ENCODE results near the gene HMGB4.

The HMGB4 gene

GRCh38 chr1:33878392-33878791 is 14.5 kb downstream of the HMGB4 start:
- no peaks in the 10 kb centered on the region for H3K4me1 ChIP-seq
- no peak overlapping the region for H3K27ac ChIP-seq
- no peak overlapping the region for H3K4me3 ChIP-seq
- no peak overlapping the region for H3K4me2 ChIP-seq
- no peaks in the 10 kb centered on the region for H3K27me3 ChIP-seq
- H3K36me3 ChIP-seq = no peaks in the 10 kb centered on the region
- no peaks in the 10 kb centered on the region; a peak in 1 of 22 replicates for H4K20me1 ChIP-seq
- peaks cover 0 to 3% (median 0%) of the 10 kb centered on the region in 11 experiments; a peak in 5 of 22 replicates for H3K9me3 ChIP-seq (replicated peaks in 1 of 11)
- H3K9ac ChIP-seq = no peak overlapping the region
- no peak for TF ChIP-seq Cebpa-rat (IDR thresholded peaks at IDR 0.05)

DNA sequence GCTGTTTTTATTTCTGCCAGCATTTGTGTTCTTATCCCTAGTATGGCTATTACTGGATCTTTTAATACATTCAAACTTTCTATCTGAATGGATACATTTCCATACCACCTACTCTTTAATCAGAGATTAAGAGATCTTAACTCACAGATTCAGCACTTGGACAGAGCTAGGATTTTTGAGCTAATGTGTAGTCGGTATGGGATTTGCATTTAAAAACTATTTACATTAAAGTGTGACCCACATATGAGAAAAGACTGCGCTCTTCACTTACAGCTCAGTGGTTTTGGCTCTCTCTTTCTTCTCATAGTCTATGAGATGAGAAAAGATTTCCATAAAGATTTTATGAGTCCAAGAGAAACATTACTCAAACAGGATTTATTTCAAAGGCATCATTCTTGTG is 16.4 kb downstream of the HMGB4 start:
- no peaks in the 10 kb centered on the region for H3K27me3 ChIP-seq
- H3K9ac ChIP-seq = no peak overlapping the region
- no peaks in the 10 kb centered on the region for H3K4me1 ChIP-seq
- no peaks in the 10 kb centered on the region for H3K9me3 ChIP-seq (replicated peaks in 1 of 11)
- no peaks in the 10 kb centered on the region for H3K36me3 ChIP-seq
- H4K20me1 ChIP-seq = no peaks in the 10 kb centered on the region; a peak in 1 of 22 replicates
- TF ChIP-seq Cebpa-rat (IDR thresholded peaks at IDR 0.05) = no peak
- H3K27ac ChIP-seq = no peak overlapping the region
- H3K4me2 ChIP-seq = no peak overlapping the region
- no peak overlapping the region for H3K4me3 ChIP-seq

DNA sequence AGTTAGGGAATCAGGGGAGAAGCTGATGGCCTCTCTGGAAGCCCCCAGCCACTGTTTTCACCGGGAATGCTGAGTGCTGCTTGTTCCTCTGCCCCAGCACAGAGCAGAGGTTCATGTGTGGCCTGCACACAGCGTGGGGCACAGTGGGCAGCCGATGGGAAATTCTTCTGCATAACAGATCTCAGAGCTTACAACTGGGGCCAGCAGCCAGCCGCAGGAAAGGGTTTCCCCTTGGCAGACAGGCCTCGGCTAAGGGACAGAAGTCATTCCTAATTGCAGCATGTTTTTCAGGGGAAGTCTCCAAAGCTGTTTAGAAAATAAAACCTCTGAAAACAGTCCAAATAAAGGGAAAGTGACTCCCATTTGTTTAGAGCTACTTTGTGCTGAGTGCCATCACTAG is 22.6 kb downstream of the HMGB4 start:
- Histone ChIP-seq H3K4me1 (no peaks in the 10 kb centered on the region), H3K9me3 (replicated peaks in 1 of 11) (no peaks in the 10 kb centered on the region), H3K27me3 (no peaks in the 10 kb centered on the region), H3K4me3 (no peak overlapping the region), H3K36me3 (no peaks in the 10 kb centered on the region), H3K27ac (no peak overlapping the region), H3K9ac (no peak overlapping the region), H4K20me1 (no peaks in the 10 kb centered on the region), H3K4me2 (no peak overlapping the region)
- TF ChIP-seq Cebpa-rat (IDR thresholded peaks at IDR 0.05) = no peak

DNA sequence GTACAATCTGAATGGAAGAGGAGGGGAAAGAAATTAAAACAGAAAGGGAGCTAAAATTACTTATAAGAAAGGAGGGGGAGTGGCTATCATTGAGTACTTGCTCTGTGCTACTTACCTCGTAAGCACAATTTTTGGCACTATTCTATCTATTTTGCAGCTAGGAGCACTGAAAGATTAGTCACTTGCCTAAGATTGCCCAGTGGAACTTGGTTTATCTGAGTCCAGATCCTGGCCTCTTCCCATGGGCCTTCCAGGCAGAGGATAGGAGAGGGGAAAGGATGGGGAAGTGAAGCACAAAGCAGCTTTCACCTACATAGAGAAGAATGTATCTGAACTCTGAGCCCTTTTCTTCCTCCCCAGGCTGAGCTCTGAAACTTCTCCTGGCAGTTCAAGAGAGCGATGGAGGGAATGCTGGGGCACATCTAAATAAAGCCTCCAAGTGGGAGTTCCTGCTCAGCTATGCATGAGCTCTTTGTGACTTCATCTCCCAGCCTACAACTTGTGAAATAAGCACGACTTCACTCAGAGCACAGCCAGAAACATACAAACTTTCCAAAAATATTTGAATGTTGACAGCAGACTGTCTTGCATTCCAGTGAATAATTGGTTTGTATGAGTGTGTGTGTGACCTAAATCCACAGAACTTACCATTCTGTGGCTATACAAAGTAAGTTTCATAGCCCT is 29.4 kb downstream of the HMGB4 start:
- Histone ChIP-seq H3K9me3 (replicated peaks in 1 of 11) (no peaks in the 10 kb centered on the region), H4K20me1 (no peaks in the 10 kb centered on the region), H3K4me3 (no peak overlapping the region), H3K4me2 (no peak overlapping the region), H3K36me3 (no peaks in the 10 kb centered on the region), H3K4me1 (no peaks in the 10 kb centered on the region), H3K27ac (no peak overlapping the region), H3K27me3 (no peaks in the 10 kb centered on the region), H3K9ac (no peak overlapping the region)
- no peak for TF ChIP-seq Cebpa-rat (IDR thresholded peaks at IDR 0.05)

- Histone ChIP-seq H3K27ac (no peak overlapping the region), H3K4me2 (no peak overlapping the region), H3K9ac (no peak overlapping the region), H3K36me3 (no peaks in the 10 kb centered on the region), H3K4me3 (no peak overlapping the region), H3K27me3 (no peaks in the 10 kb centered on the region), H3K9me3 (replicated peaks in 1 of 11) (no peaks in the 10 kb centered on the region), H3K4me1 (no peaks in the 10 kb centered on the region), H4K20me1 (no peaks in the 10 kb centered on the region)
- TF ChIP-seq Cebpa-rat (IDR thresholded peaks at IDR 0.05) = no peak
Observed at GRCh38 chr1:33895396-33895795, 31.5 kb downstream of the HMGB4 start.

- H3K27me3 ChIP-seq = no peaks in the 10 kb centered on the region
- no peaks in the 10 kb centered on the region for H3K9me3 ChIP-seq (replicated peaks in 1 of 11)
- H3K9ac ChIP-seq = no peak overlapping the region
- H3K27ac ChIP-seq = no peak overlapping the region
- no peak overlapping the region for H3K4me2 ChIP-seq
- H3K36me3 ChIP-seq = no peaks in the 10 kb centered on the region
- H4K20me1 ChIP-seq = no peaks in the 10 kb centered on the region
- H3K4me3 ChIP-seq = no peak overlapping the region
- TF ChIP-seq Cebpa-rat (IDR thresholded peaks at IDR 0.05) = no peak
- no peaks in the 10 kb centered on the region for H3K4me1 ChIP-seq
Observed at GRCh38 chr1:33895976-33896375, 32.1 kb downstream of the HMGB4 start.

DNA sequence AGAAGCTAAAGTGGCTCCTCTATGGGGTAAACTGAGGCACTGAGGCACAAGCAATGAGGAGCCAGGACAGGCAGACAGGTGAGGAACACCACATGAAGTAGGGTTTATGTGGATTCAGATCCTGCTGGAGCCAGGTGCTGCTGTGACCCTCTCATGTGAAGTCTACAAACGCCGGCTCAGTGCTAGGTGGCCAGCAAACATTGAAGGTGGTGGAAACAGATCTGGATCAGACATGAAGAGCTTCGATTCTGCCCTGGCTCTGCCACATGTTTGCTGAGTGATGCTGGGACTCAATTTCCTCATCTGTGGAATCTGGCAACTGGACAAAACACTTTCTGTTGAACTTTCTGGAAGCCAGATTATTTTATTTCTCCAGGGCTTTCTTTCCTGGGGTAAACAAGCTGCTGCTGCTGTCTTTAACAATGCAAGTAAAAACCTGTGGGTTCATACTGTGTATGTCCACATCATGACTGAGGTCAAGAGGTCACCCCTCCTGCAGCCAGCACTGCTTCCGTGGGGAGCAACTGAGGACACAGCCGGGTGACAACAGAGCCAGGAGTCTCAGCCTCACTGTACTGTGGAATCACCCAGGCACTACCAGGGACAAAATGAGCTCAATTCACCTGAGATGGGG is 33.3 kb downstream of the HMGB4 start:
- Histone ChIP-seq H3K4me1 (no peaks in the 10 kb centered on the region), H3K4me3 (no peak overlapping the region), H3K9me3 (replicated peaks in 1 of 11) (no peaks in the 10 kb centered on the region), H3K27ac (no peak overlapping the region), H3K27me3 (no peaks in the 10 kb centered on the region), H3K36me3 (no peaks in the 10 kb centered on the region), H3K9ac (no peak overlapping the region), H3K4me2 (no peak overlapping the region), H4K20me1 (no peaks in the 10 kb centered on the region)
- TF ChIP-seq Cebpa-rat (IDR thresholded peaks at IDR 0.05) = no peak

DNA sequence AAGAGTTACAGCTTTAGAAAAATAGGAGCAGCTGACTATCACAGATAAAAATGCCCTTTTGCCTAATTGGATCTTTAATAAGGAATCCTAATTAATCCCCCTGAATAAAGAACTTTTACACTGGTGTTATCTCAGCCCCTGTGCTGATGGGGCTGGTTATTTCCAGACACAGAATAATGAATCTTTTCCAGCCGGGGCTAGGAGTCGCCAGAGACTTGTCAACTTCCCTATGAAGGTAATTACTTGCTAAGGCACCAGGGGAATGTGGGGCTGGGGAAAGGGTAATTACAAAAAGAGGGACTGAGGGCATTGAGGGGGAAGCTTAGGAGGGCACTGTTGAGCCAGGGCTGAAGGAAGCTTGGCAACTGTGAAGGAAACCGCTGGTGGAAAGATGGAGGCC is 34.5 kb downstream of the HMGB4 start:
- H3K4me3 ChIP-seq = no peak overlapping the region
- H3K27ac ChIP-seq = no peak overlapping the region
- H3K9me3 ChIP-seq (replicated peaks in 1 of 11) = no peaks in the 10 kb centered on the region
- H3K4me1 ChIP-seq = peaks cover 8 to 11% (median 10%) of the 10 kb centered on the region in 10 experiments
- H3K36me3 ChIP-seq = no peaks in the 10 kb centered on the region
- no peaks in the 10 kb centered on the region for H3K27me3 ChIP-seq
- TF ChIP-seq Cebpa-rat (IDR thresholded peaks at IDR 0.05) = no peak
- H3K9ac ChIP-seq = no peak overlapping the region
- H4K20me1 ChIP-seq = no peaks in the 10 kb centered on the region
- H3K4me2 ChIP-seq = no peak overlapping the region

GRCh38 chr1:33898881-33899280 is 35.0 kb downstream of the HMGB4 start:
- no peaks in the 10 kb centered on the region for H3K27me3 ChIP-seq
- no peak overlapping the region for H3K4me3 ChIP-seq
- H4K20me1 ChIP-seq = no peaks in the 10 kb centered on the region
- H3K36me3 ChIP-seq = no peaks in the 10 kb centered on the region
- H3K4me1 ChIP-seq = peaks cover 9 to 15% (median 13%) of the 10 kb centered on the region in 10 experiments
- H3K9ac ChIP-seq = no peak overlapping the region
- TF ChIP-seq Cebpa-rat (IDR thresholded peaks at IDR 0.05) = no peak
- no peak overlapping the region for H3K4me2 ChIP-seq
- no peaks in the 10 kb centered on the region for H3K9me3 ChIP-seq (replicated peaks in 1 of 11)
- no peak overlapping the region for H3K27ac ChIP-seq

DNA sequence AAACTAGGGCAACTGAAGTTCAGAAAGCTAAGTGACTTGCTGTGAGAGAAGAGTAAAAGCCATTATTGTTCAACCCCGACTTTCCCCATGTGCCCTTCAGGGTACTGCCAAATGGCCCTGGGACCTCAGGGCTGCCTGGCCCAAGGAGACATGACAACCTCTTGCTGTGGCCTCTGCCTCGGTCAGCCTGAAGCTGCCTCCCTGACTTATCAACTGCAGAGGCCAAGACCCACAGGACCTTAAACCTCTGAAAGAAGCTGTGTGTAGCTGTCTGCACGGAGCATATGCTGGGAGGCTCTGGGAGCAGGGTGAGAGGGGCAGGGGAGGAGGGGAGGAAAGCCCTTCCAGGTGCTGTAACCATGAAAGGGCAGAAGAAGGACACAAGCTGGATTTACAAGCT is 35.9 kb downstream of the HMGB4 start:
- TF ChIP-seq Cebpa-rat (IDR thresholded peaks at IDR 0.05) = no peak
- H3K4me2 ChIP-seq = no peak overlapping the region
- H3K27ac ChIP-seq = no peak overlapping the region

More for the DNA sequence above, 35.9 kb downstream of the HMGB4 start:
- H3K4me3 ChIP-seq = no peak overlapping the region
- no peaks in the 10 kb centered on the region for H3K27me3 ChIP-seq
- H3K36me3 ChIP-seq = no peaks in the 10 kb centered on the region
- H3K4me1 ChIP-seq = peaks cover 9 to 17% (median 13%) of the 10 kb centered on the region in 10 experiments
- no peak overlapping the region for H3K9ac ChIP-seq
- H3K9me3 ChIP-seq (replicated peaks in 1 of 11) = no peaks in the 10 kb centered on the region
- H4K20me1 ChIP-seq = no peaks in the 10 kb centered on the region

Measured in BLaER1 treated with 17β-estradiol and CSF1 and Interleukin-3, amounts not matched to agents 10 nM and 100 nM (cell line).